Hippocampal formation (tissue), 2 donors: Measurements from ENCODE around the gene MCM3.
A peak's percentile ranks its signal among the peaks of the same experiment; 100 is the strongest.

Experiments
- DNase-seq, 2 donors: peaks; one replicate each; lab custom pipeline; 2025; lab: John Stamatoyannopoulos, UW

Gene MCM3

DNA sequence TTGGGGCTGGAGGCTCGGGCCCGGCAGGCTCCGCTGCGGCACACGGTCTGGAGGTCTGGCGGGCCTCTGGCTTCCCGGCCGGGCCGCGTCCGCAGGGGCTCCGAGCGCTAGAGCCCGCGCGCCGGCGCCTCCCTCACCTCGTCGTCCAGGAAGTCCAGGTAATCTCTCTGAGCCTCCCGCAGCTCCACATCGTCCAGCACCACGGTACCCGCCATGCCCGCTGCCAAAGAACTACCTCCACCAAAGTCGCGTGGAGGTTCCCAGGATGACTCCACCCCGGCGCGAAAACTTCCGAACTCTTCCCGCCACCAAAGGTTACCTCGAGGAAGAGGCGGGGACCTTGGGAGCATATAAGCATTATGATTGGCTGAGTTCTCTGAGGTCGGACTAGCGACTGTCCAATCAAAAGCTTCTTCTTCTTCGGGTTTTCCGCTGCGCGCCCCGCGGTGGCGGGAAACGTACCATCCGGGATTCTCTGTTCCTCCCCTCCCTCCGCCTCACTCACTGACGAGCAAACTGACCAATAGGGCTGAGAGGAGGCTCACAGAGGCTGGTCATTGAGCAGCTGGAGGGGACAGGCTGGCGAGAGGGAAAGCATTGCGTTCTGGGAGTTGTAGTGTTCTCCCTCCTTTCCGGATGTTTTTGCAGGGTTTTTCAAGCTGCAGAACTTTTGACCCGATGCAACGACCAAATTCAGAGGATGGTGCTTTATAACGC, at the start of gene MCM3:
TSS of gene MCM3 (minus strand) at position 283 of the 717 bp plus-strand sequence. CDS start at position 215, 68 bp downstream.
- peak; percentile 96 to 100 for DNase-seq

DNA sequence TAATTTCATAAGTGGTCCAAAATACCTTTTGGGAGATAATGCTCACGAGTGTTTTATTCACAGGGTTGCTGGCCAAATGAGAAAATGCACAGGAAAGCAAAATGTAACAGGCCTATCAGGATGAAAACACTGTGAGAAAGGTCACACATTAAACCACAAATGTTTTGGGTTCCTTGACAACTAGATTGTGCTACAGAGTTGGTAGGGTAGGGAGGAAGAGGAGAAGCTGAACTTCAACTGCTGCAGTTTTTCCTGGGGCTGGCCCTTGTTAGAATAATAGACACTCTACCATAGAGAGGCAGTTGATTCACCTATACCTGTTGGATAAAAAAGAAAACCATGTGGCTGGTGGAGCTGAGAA, 49.3 kb upstream of the MCM3 start:
- no peak for DNase-seq

DNA sequence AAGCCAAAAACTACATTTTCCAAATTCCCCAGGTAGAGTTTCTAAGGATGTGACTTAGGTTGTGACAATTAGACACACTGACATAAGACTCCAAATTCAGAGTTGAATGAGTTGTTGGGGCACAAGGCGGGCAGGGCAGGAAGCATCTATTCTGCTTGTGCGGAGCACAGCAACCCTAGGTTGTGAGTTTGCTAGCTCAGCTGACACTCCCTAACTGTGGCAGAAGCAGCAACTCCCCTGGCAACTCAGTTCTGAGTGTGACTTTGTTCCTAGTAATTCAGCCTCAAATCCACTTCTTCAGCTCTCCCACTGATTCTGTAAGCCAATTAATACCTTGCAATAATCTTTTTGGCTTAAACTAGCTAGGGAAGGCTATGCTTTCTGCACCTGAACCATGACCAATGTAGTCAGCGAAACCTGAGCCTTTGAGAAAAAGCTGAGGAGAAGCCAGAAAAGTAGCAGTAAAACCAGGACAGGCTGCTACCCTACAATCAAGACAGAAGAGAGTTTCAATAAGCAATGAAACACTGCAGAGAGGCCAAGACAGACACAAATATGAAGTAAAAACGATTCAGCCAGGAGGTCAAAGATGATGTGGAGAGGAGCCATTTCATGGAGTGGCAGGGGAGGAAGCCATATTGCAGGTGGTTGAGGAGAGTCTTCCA, 47.4 kb upstream of the MCM3 start:
- DNase-seq, result no peak

DNA sequence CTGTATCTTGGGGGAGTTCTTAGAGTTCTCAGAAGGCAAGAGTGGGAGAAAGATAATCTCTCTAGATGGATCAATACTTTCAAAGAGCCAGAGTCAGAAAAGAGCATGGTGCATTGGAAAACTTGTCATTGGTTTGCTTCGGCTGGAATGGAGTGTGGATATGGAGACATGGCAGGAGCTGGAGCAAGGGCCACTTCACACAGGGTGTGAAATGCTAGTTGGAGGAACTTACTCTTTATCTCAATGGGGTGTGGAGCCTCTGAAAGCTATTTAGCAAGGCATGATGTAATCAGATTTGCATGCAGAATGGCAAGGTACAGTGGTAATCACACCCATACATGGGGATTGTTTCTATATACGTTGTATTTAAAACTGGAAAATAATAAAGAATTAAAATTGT, 45.9 kb upstream of the MCM3 start:
- DNase-seq, result no peak

DNA sequence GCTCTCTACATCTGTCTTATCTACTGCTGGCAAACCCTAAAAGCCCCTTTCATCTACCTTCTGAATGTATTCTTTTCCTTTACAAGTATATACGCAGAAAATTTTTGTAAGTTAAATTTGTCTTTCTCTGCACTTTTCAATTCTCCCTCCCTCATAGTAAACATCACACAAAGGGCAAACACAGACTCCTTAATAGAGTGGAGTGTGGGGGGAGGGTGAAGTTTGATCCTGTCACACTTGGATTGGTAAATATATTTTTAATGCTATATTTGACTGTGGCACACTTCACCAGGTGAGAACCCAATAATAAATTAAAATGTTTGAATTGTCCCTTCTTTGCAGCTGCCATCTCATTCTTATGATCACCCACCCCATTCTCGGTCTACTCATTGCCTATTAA, 44.2 kb upstream of the MCM3 start:
- no peak for DNase-seq

DNA sequence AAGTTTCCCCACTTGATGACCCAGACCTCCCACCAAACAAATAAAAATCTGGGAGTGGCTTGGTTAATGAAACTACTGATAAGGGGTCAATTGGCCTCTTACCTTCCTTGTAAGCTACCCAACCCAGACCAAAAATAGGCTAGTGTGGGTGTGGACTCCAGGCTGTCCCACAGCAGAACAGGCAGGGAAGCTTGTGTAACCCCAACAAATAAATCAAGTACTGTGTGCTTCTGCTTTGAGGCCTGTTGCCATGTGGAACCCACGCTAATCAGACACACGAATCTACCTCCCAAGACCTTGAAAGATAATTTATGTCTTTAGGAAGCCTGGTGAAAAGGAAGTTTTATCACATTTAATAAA, 43.7 kb upstream of the MCM3 start:
- no peak for DNase-seq

DNA sequence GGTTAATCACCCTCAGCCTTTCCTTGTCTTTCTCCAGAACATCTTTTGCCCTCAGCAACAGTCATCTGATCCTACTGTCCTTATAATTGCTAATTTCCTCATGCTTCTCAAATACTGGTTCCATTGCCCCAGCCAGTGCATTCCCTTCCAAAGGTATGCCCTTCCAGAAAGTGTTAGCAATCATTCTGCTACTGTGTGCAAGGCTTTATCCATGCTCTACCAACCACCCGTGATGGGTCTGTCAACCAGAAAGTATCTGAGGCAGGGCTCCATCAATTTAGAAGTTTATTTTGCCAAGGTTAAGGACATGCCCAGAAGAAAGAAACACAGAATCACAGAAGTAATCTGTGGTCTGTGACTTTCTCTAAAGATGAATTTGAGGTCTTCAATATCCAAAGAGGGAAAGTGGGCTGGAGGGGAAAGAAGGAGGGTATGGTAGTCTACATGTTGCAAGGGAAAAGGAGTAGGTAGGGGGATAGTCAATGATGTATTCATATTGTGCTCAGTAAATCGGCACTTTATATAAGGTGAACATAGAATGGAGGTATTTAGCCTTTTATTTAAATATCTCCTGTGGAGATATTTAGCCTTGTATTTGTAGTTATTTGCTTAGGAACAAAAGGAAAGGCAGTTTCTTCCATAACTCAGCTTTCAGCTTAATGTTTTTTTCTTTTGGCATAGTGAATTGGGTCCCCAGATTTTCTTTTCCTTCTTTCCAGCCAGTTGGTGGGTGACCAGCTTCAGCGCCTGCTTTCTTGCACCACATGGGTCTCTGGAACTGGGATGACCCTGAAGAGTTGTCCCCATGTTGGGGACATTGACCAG, 42.2 kb upstream of the MCM3 start:
- DNase-seq, result no peak

DNA sequence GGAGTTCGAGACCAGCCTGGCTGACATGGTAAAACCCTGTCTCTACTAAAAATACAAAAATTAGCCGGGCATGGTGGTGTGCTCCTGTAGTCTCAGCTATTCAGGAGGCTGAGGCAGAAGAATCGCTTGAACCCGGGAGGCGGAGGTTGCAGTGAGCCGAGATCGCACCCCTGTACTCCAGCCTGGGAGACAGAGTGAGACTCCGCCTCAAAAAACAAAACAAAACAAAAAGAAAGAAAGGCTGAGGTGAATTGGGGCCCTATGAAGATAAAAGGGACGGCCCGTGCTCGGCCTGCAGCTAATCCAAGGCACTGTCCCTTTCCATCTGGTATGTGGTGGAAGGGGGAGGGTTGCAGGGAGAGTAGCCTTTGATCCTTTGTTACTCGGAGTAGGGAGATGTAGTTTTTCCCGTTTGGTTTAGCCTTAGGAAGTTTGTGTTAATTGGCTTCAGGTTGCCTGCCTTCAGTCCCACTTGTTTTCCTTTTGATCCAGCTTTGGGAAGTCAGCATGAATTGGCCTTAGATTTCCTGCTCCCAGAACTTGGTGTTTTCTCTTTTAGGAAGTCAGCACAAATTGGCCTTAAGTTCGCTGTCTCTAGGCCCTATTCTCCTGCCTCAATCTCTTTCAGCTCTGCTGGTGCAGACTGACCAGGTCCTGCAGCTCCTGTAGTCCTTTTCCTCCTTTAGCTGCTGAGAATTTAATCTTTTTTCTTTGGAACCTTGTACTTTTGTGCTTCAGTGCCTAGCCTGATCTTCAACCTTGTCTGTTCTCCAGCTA, 41.3 kb upstream of the MCM3 start:
- no peak for DNase-seq

DNA sequence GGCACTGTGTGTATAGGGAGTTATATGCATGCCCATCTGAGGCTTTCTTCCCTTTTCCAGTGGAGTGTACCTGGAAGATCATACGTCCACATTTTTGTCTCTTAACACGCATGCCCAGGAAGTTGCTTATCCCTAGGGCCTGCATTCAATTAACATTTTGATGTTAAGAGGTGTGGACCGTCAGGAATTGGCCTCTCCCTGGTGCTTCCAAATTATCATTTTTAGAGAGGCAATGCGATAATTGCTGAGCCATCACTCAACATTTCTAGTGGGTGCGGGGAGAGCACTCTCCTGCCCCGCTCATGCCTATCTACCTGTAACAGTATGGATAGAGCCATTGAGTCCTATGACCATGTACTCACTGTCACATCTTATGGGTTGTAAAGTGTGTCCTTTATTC, 39.6 kb upstream of the MCM3 start:
- no peak for DNase-seq

DNA sequence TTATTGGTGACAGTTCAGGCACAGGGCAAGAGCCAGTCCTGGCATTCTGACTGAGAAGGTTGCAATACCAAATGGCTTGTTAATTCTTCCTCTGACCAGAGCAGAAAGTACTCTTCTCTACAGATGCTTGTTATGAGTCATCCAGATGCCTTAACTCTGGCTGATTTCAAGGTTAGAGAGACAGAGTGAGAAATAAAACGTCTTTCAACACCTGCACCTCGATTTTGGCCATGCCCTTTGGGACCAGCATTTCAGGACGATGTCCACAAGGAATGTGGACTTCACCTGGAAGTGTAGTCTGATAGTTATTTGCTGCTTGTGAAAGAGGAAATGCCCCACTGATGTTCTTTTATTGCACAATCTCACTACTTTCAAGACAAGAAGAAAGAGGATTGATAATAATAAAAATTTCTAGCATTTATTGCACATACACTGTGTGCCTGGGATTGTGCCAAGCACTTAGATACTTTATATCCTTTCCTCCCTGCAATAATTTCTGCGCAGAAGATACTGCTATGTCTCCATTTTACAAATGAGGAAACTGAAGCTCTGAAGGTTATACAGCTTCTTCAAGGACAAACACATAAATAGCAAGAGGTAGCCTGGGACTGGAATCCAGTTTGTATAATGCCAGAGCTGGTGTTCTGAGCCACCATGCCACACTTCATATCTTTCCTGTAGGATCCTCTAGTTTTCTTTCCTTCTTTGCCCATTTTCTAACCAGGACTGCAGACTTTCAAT, 33.5 kb upstream of the MCM3 start:
- no peak for DNase-seq

DNA sequence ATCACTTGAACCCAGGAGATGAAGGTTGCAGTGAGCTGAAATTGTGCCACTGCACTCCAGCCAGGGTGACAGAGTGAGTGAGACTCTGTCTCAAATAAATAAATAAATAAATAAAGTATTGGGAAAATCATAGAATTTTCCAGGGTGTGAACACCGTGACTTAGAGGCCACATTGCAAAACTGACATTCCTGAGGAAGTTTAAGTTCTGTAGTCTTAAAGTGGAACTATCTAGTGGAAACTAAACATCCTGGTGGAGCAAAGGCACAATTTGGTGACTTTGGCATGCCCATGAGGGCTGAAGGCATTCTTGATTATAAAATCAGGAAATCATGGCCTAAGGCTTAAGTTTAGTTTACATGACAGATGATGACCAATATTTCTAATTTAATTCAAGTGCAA, 32.7 kb upstream of the MCM3 start:
- no peak for DNase-seq

DNA sequence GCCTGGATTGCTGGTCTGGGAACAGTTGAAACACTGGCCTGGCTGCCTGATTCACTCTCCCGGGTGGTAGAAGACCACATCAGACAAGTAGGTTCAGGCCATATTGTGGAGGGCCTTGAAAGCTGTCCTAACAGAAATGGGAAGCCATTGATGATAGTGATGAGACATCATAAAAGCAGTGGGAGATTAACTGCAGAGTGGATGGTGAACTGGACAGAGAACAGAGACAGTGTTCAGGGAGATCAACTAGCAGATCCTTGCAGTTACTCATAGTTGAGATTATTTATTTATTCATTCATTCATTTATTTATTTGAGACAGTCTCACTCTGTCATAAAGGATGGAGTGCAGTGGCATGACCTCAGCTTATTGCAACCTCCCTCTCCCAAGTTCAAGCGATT, 30.2 kb upstream of the MCM3 start:
- DNase-seq, result no peak

DNA sequence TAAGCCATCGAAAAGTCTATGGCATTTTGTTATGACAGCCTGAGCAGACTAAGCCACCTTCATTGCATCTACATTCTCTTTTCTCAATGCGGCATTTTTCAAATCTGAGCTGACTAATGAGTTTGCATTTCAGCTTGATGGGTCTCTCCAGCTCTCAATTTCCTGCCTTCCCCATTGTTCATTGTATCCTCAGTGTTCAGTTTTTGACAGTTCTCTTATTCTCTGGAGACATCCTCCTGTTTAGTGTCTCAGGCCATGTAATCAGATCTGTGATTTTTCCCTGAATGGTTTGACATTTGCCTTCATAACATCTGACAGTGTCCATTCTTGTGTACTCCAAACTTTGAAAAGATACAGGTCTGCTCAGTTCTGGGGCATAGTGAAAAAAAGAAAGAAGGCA, 27.9 kb upstream of the MCM3 start:
- DNase-seq, result peak in 1 of 2 donors; percentile 6

DNA sequence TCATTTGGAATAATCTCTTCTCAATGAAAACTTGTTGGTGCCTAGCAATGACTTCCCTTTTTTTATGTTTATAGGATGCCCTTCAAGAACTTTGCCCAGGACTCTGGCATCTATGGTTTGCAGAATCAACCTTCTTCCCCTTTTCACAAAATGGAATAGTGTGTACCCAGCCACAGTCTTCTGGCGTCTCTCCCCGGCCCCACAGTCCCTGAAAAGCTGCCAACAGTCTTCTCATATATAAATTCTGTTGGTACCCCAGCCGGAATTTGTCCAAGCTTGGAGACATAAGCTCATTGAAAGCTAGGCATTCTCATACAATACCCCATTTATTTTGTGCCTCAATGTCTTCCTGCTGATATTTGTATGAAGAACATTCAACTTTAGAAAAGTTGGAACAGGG, 26.4 kb upstream of the MCM3 start:
- peak; percentile 48 to 54 for DNase-seq

DNA sequence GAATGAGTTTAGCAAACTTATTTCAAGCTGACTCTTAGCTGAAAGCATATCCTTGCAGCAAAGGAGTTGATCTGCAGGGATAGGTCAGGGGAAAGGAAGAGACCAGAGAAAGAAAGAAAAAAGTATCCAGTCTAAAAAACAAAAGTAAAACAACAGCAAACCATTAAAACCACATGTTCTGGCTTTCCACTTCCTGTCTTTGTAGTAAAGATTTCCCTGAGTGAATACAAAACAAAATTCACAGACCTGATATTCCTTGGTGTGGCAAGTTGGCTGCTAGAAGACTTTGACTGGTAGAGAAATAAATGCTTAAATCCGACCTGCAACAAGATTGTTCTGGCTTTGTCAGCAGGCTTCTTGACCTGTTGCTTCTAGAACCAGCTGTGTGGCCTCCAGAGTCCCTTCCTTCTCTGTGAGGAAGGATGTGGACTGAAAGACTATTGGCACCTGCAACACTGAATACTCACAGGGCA, 23.4 kb upstream of the MCM3 start:
- DNase-seq, result no peak

DNA sequence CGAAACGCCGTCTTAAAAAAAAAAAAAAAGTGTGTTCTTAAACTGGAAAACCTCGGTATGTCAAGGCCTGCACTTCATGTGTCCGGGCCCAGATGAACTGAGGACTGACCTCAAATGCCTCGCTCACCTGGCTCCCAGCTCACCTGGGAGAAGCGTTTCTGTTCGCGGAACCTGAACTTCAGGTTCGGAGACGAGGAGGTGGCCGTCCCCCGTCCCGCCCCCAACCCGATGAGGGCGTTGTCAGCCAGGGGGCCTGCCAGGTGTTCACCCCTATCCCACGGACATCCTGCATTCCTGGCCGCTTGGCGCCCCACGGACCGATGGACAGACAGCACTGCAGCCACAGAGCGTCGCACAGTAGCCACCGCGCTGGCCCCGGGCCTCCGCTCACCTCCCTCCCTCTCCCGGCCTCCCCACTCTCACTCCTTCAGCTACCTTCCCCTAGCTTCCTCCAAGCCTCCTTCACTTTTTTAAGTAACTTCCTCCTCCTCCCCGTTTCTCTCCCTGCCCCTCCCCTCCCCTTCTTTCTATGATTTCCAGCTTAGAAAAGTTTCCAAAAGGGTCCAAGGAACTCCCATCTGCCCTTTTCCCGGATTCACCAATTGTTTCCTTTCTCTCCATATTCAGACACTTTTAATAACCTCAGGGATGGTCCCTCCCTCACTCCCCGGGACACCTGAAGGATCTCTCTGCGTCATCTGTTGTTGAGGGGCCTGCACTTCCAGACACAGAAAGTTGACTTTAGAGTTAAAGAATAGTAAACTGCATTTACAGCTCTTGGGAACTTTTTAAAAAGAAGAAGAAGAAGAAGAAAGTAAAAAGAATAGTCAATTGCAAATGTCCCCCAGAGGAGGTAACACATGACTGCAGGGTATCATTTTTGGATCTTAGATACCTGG, 22.7 kb upstream of the MCM3 start:
- DNase-seq, result no peak

DNA sequence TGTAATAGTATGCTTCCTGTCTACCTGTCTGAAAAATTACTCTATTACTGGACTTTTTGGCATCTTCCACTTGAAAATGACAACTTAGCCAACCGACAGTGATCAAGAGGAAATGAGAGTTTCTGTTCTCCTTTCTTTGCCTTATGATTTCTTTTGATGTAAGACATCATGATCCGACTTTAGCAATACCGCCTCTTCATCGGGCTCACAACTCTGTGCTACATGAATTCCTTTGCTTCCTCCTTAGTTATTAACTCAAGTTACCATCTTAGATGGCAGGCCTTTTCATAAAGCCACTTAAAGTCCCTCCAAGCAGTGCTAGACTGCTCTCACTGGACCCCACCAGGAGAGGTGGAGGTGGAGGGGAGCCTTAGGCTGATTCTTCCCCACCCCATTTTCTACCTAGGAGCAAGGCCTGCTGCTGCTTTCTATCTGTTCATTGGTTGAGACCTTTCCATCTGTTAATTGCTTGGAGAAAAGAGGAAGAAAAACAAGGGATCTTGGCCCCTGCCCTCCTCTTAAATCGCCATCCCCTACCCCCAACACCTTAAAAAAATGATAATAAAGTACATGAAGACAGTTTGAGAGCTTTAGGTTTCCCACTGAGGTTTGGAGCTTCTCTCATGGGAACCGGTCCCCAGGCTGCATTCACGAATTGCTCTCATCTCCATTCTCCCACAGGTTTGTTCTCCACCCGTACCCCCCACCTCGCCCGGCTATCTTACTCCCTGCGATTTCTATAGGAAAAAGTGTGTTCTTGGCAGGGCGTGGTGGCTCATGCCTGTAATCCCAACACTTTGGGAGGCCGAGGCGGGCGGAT, 21.6 kb upstream of the MCM3 start:
- peak in 1 of 2 donors; percentile 18 for DNase-seq

DNA sequence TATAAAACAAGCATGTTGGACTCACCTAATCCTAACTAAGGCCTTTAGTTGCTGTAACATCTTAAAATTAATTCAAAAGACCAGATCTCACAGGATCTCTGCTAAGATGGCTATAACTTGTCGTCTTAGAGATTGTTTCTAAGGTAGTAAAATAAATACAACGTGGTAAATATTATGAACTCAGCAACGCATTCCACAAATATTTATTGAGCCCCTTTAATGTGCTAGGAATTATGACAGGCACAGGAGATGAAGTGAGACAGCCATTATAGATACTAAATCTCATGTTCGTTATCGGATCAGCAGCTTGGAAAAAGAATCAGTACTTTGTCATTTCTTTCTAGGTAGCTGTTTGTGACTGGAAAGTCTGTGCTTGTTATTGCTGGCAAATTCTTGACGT, 20.9 kb upstream of the MCM3 start:
- no peak for DNase-seq

DNA sequence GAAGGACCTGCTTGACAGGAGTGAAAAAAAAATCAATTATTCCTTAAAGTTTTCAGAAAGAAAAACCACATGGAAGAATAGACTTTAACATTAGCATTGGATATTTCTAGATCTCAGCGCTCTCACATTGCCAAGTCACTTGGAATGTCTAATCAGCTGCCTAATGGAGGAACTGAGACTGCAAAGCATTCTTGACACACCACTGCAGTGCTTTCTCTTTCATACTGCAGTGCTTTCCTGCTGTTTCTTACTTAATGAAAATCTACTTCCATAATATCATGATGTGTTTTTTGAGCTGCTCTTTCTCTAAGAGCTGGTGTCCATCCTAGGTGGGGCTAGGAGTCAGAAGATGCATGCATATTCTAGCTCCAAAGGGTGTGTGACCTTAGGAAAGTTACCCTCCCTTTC, 20.4 kb upstream of the MCM3 start:
- peak in 1 of 2 donors; percentile 16 for DNase-seq
